Astrocyte (in vitro differentiated cells and primary cell): ENCODE data around the gene PTPN12. TPM values are rescaled to one million over a fixed set of nuclear protein-coding genes. Genes with fewer than 3 reads are reported as not detected.

Experiments
- DNase-seq: peaks from one replicate; pipeline ENCODE4 v3.0.0-alpha.2; 2010; ENCODE audit warnings: low read depth
- FAIRE-seq: peaks from 2 replicates; lab custom pipeline; 2011; peaks lifted over from hg19 to GRCh38; lab: Jason Lieb, UNC
- H2AFZ ChIP-seq: 2 replicates; pipeline ENCODE4 v1.6.0; 2012; ENCODE audit warnings: low read depth, low read length, inconsistent platforms
- H3K27ac ChIP-seq: 2 replicates; pipeline ENCODE4 v1.5.1; 2011; ENCODE audit warnings: low read depth, low read length, inconsistent platforms
- H3K27me3 ChIP-seq: 2 replicates; pipeline ENCODE4 v1.6.0; 2011; ENCODE audit warnings: low read length, inconsistent platforms; ENCODE audit not compliant: insufficient read depth
- H3K36me3 ChIP-seq: 2 replicates; pipeline ENCODE4 v1.5.1; 2011; ENCODE audit warnings: low read length, inconsistent platforms; ENCODE audit not compliant: insufficient read depth
- H3K4me1 ChIP-seq: 2 replicates; pipeline ENCODE4 v1.5.1; 2011; ENCODE audit warnings: low read length, inconsistent platforms; ENCODE audit not compliant: insufficient read depth
- H3K4me2 ChIP-seq: 2 replicates; pipeline ENCODE4 v1.6.0; 2012; ENCODE audit warnings: low read length, inconsistent platforms
- H3K4me3 ChIP-seq: 2 replicates; pipeline ENCODE4 v1.5.1; 2011; ENCODE audit warnings: low read depth, mild to moderate bottlenecking, low read length, inconsistent platforms; ENCODE audit not compliant: insufficient read depth
- H3K79me2 ChIP-seq: 2 replicates; pipeline ENCODE4 v1.6.0; 2012; ENCODE audit warnings: mild to moderate bottlenecking, low read length, inconsistent platforms; ENCODE audit not compliant: insufficient read depth
- H3K9ac ChIP-seq: 2 replicates; pipeline ENCODE4 v1.6.0; 2012; ENCODE audit warnings: mild to moderate bottlenecking, low read length, inconsistent platforms
- H3K9me3 ChIP-seq: 2 replicates; pipeline ENCODE4 v1.5.1; 2012; ENCODE audit warnings: low read depth, mild to moderate bottlenecking, low read length, inconsistent platforms; ENCODE audit not compliant: insufficient read depth
- H4K20me1 ChIP-seq: 2 replicates; pipeline ENCODE4 v1.6.0; 2012; ENCODE audit warnings: low read length, inconsistent platforms; ENCODE audit not compliant: insufficient read depth
- H3K27ac Mint-ChIP-seq: one replicate; pipeline ENCODE4 v1.8.0; 2021; ENCODE audit warnings: mild to moderate bottlenecking, mixed read lengths; ENCODE audit not compliant: unreplicated experiment
- H3K27me3 Mint-ChIP-seq: one replicate; pipeline ENCODE4 v1.8.0; 2021; ENCODE audit warnings: low read depth, mixed read lengths; ENCODE audit not compliant: unreplicated experiment
- H3K36me3 Mint-ChIP-seq: one replicate; pipeline ENCODE4 v1.8.0; 2021; ENCODE audit warnings: low read depth, mixed read lengths; ENCODE audit not compliant: unreplicated experiment
- H3K4me1 Mint-ChIP-seq: one replicate; pipeline ENCODE4 v1.8.0; 2021; ENCODE audit warnings: low read depth, mixed read lengths; ENCODE audit not compliant: unreplicated experiment
- H3K4me3 Mint-ChIP-seq: one replicate; pipeline ENCODE4 v1.8.0; 2021; ENCODE audit warnings: mild to moderate bottlenecking, moderate library complexity, mixed read lengths; ENCODE audit not compliant: unreplicated experiment
- H3K9me3 Mint-ChIP-seq: one replicate; pipeline ENCODE4 v1.8.0; 2021; ENCODE audit warnings: mild to moderate bottlenecking, mixed read lengths; ENCODE audit not compliant: unreplicated experiment
- CTCF ChIP-seq: IDR thresholded peaks from 2 replicates; pipeline ENCODE4 v1.5.1; 2011; ENCODE audit warnings: low read depth, mild to moderate bottlenecking, inconsistent platforms, low read length, moderate library complexity; ENCODE audit not compliant: insufficient read depth
- EZH2 ChIP-seq: IDR thresholded peaks from 2 replicates; pipeline ENCODE4 v1.6.1; 2012; ENCODE audit warnings: mild to moderate bottlenecking, low read length, inconsistent platforms; ENCODE audit not compliant: insufficient read depth
- total RNA-seq: library from RNA; stranded (reverse); gene quantifications from 2 replicates; pipeline ENCODE4 v1.2.1, GENCODE V29; 2021

PTPN12 gene
- total RNA-seq, 1 donor from 2014 or later = 111 TPM

GRCh38 chr7:77542409-77542808, 5.3 kb downstream of the PTPN12 start:
- H3K4me3 ChIP-seq = peak overlapping the region; percentile 31
- DNase-seq = peak; percentile 5
- H3K27me3 ChIP-seq = no peaks in the 10 kb centered on the region
- H3K27ac ChIP-seq = no peak overlapping the region
- no peak for FAIRE-seq
- H4K20me1 ChIP-seq = peaks cover 80% of the 10 kb centered on the region
- no peaks in the 10 kb centered on the region for H3K9me3 Mint-ChIP-seq
- H3K4me1 Mint-ChIP-seq = peaks cover 40% of the 10 kb centered on the region
- peaks cover 100% of the 10 kb centered on the region for H3K79me2 ChIP-seq
- TF ChIP-seq EZH2 = no peak
- TF ChIP-seq CTCF = no peak
- peaks cover 4% of the 10 kb centered on the region for H3K4me1 ChIP-seq
- H2AFZ ChIP-seq = no peak overlapping the region
- no peaks in the 10 kb centered on the region for H3K27me3 Mint-ChIP-seq
- H3K4me3 Mint-ChIP-seq = peak overlapping the region; percentile 61
- no peak overlapping the region for H3K9ac ChIP-seq
- H3K36me3 Mint-ChIP-seq = peaks cover 3% of the 10 kb centered on the region
- H3K4me2 ChIP-seq = peak overlapping the region; percentile 42
- peaks cover 2% of the 10 kb centered on the region for H3K36me3 ChIP-seq
- no peaks in the 10 kb centered on the region for H3K9me3 ChIP-seq
- no peak overlapping the region for H3K27ac Mint-ChIP-seq

- TF ChIP-seq CTCF = no peak
- TF ChIP-seq EZH2 = no peak
- DNase-seq = no peak
- peaks cover 100% of the 10 kb centered on the region for H3K79me2 ChIP-seq
- no peak overlapping the region for H2AFZ ChIP-seq
- H3K36me3 Mint-ChIP-seq = peaks cover 3% of the 10 kb centered on the region
- H3K27me3 ChIP-seq = no peaks in the 10 kb centered on the region
- no peak overlapping the region for H3K27ac Mint-ChIP-seq
- peaks cover 85% of the 10 kb centered on the region for H4K20me1 ChIP-seq
- peaks cover 42% of the 10 kb centered on the region for H3K4me1 Mint-ChIP-seq
- no peaks in the 10 kb centered on the region for H3K9me3 Mint-ChIP-seq
- no peak overlapping the region for H3K27ac ChIP-seq
- no peaks in the 10 kb centered on the region for H3K9me3 ChIP-seq
- peak overlapping the region; percentile 42 for H3K4me2 ChIP-seq
- FAIRE-seq = no peak
- no peak overlapping the region for H3K4me3 ChIP-seq
- H3K36me3 ChIP-seq = peaks cover 2% of the 10 kb centered on the region
- H3K27me3 Mint-ChIP-seq = no peaks in the 10 kb centered on the region
- peaks cover 4% of the 10 kb centered on the region for H3K4me1 ChIP-seq
- peak overlapping the region; percentile 61 for H3K4me3 Mint-ChIP-seq
- no peak overlapping the region for H3K9ac ChIP-seq
Observed at GRCh38 chr7:77542895-77543294, 5.8 kb downstream of the PTPN12 start.

GRCh38 chr7:77543910-77544309, 6.8 kb downstream of the PTPN12 start:
- Histone ChIP-seq H3K9me3 (no peaks in the 10 kb centered on the region), H3K27me3 (no peaks in the 10 kb centered on the region), H3K4me3 (no peak overlapping the region), H3K4me1 (peaks cover 4% of the 10 kb centered on the region), H2AFZ (no peak overlapping the region), H3K4me2 (peak overlapping the region; percentile 15), H3K79me2 (peaks cover 100% of the 10 kb centered on the region), H3K36me3 (peaks cover 2% of the 10 kb centered on the region), H3K9ac (no peak overlapping the region), H4K20me1 (peaks cover 95% of the 10 kb centered on the region), H3K27ac (no peak overlapping the region)
- Mint-ChIP-seq H3K27ac (no peak overlapping the region), H3K4me1 (peaks cover 48% of the 10 kb centered on the region), H3K4me3 (no peak overlapping the region), H3K9me3 (no peaks in the 10 kb centered on the region), H3K36me3 (peaks cover 3% of the 10 kb centered on the region), H3K27me3 (no peaks in the 10 kb centered on the region)
- FAIRE-seq (no peak), DNase-seq (no peak)
- TF ChIP-seq EZH2 (no peak), CTCF (no peak)
